ENCODE measurements around the gene CNTNAP5. TPM values are rescaled to one million over a fixed set of nuclear protein-coding genes. Genes with fewer than 3 reads are reported as not detected.

The CNTNAP5 gene
- total and polyA plus RNA-seq, 9 of the 15 experiments (the other 6 are each of a cell fraction or from before 2014, with no cell fraction given): not detected

- H3K9me3 ChIP-seq (replicated peaks; ENCODE audit: control insufficient read depth, insufficient read depth, low read depth, low read length): no peaks in the 10 kb centered on the region; the same call in 1 of the 2 replicates
- no peaks in the 10 kb centered on the region for H4K20me1 ChIP-seq (replicated peaks; ENCODE audit: control insufficient read depth, insufficient read depth, low read length)
- no peaks in the 10 kb centered on the region for H3K27me3 ChIP-seq (ENCODE audit: control insufficient read depth in 2 of 2, insufficient read depth in 2 of 2, low read length in 2 of 2)
- intact Hi-C loops (cut with micrococcal nuclease) (no loop called here), in situ Hi-C loops (cut with MboI) (no loop called here)
- CTCF ChIA-PET (ENCODE audit: low intra/inter-chr PET ratio): no interaction called here
- no peaks in the 10 kb centered on the region for H3K9me1 ChIP-seq (ENCODE audit: control insufficient read depth, insufficient read depth, low read length)
- no peaks in the 10 kb centered on the region for H3K4me1 ChIP-seq (replicated peaks in 1 of 2; ENCODE audit: control insufficient read depth in 2 of 2, insufficient read depth in 2 of 2, low read length in 2 of 2)
- BruUV-seq (replicated peaks): no TSS peak
- H3K79me2 ChIP-seq (ENCODE audit: control insufficient read depth, insufficient read depth, low read length): no peaks in the 10 kb centered on the region
- no peak overlapping the region for H3K9ac ChIP-seq (ENCODE audit: insufficient read depth in 1 of 2, low read depth in 2 of 2, low read length in 2 of 2)
- no peaks in the 10 kb centered on the region for H3K36me3 ChIP-seq (ENCODE audit: control insufficient read depth, insufficient read depth, low read length)
- FAIRE-seq: no peak
- DNase-seq (ENCODE audit: extremely low read depth in 1 of 4, low spot score in 3 of 4): no peak
- no peak overlapping the region for H3K27ac ChIP-seq (ENCODE audit: extremely low read depth, low read depth, low read length)
- TF ChIP-seq TAF9B (IDR thresholded peaks at IDR 0.05; ENCODE audit: partially characterized antibody): no peak
- TF ChIP-seq PRMT5 (CRISPR knock-in tag; IDR thresholded peaks at IDR 0.05): no peak
- peak; percentile 63 for TF ChIP-seq TFE3 (CRISPR knock-in tag; IDR thresholded peaks at IDR 0.05)
- no peak for ATAC-seq
- H3K4me2 ChIP-seq (ENCODE audit: insufficient read depth, low read length): no peak overlapping the region
- WGBS (ENCODE audit: insufficient coverage, low coverage, missing lambda C conversion rate): 0% methylated on average over 2 of the region's 2 CpGs
- no peak overlapping the region for H3K4me3 ChIP-seq
- POLR2A ChIA-PET: no interaction called here
- no peak overlapping the region for H2AFZ ChIP-seq (ENCODE audit: low read depth, low read length)
Measured at GRCh38 chr2:124092651-124093050, 67.6 kb downstream of the CNTNAP5 start.

GRCh38 chr2:124104914-124105313 lies 79.8 kb downstream of the CNTNAP5 start:
- 0% methylated on average over 1 of the region's 1 CpG for WGBS (ENCODE audit: insufficient coverage, low coverage, missing lambda C conversion rate)
- Histone ChIP-seq H3K4me2 (ENCODE audit: insufficient read depth, low read length) (no peak overlapping the region), H2AFZ (ENCODE audit: low read depth, low read length) (no peak overlapping the region), H3K9ac (ENCODE audit: insufficient read depth in 1 of 2, low read depth in 2 of 2, low read length in 2 of 2) (no peak overlapping the region), H3K4me3 (no peak overlapping the region), H3K27me3 (ENCODE audit: control insufficient read depth in 2 of 2, insufficient read depth in 2 of 2, low read length in 2 of 2) (no peaks in the 10 kb centered on the region), H3K27ac (ENCODE audit: extremely low read depth, low read depth, low read length) (no peak overlapping the region), H3K4me1 (replicated peaks in 1 of 2; ENCODE audit: control insufficient read depth in 2 of 2, insufficient read depth in 2 of 2, low read length in 2 of 2) (no peaks in the 10 kb centered on the region), H3K9me1 (ENCODE audit: control insufficient read depth, insufficient read depth, low read length) (no peaks in the 10 kb centered on the region), H3K9me3 (replicated peaks; ENCODE audit: control insufficient read depth, insufficient read depth, low read depth, low read length) (no peaks in the 10 kb centered on the region), H4K20me1 (replicated peaks; ENCODE audit: control insufficient read depth, insufficient read depth, low read length) (no peaks in the 10 kb centered on the region), H3K36me3 (ENCODE audit: control insufficient read depth, insufficient read depth, low read length) (no peaks in the 10 kb centered on the region), H3K79me2 (ENCODE audit: control insufficient read depth, insufficient read depth, low read length) (no peaks in the 10 kb centered on the region)
- intact Hi-C loops (cut with micrococcal nuclease): no loop called here
- ChIA-PET CTCF (ENCODE audit: low intra/inter-chr PET ratio) (no interaction called here), POLR2A (no interaction called here)
- BruUV-seq (replicated peaks): no TSS peak
- DNase-seq (ENCODE audit: extremely low read depth in 1 of 4, low spot score in 3 of 4) (no peak), ATAC-seq (no peak), FAIRE-seq (no peak)
- in situ Hi-C loops (cut with MboI): no loop called here
- TF ChIP-seq ATF1 (CRISPR knock-in tag; IDR thresholded peaks at IDR 0.05) (no peak), ATF1 (tag; IDR thresholded peaks at IDR 0.05) (no peak), CC2D1A (IDR thresholded peaks at IDR 0.05) (no peak), ZNF280A (IDR thresholded peaks at IDR 0.05; ENCODE audit: low read depth, partially characterized antibody) (no peak), CCAR2 (IDR thresholded peaks at IDR 0.05; ENCODE audit: low read depth, low read length) (no peak), SMARCB1 (IDR thresholded peaks at IDR 0.05; ENCODE audit: insufficient read length, low read depth) (no peak), MEIS2 (IDR thresholded peaks at IDR 0.05; ENCODE audit: partially characterized antibody) (no peak), BMI1 (IDR thresholded peaks at IDR 0.05; ENCODE audit: low read length) (no peak), RBM25 (IDR thresholded peaks at IDR 0.05; ENCODE audit: low read depth, low read length, severe bottlenecking) (no peak), SIRT6 (IDR thresholded peaks at IDR 0.05; ENCODE audit: low read depth, low read length) (no peak), SREBF1 (IDR thresholded peaks at IDR 0.05; ENCODE audit: borderline replicate concordance, low read depth, low read length) (no peak), ZNF224 (CRISPR knock-in tag; IDR thresholded peaks at IDR 0.05) (no peak), POLR2A (conservative IDR thresholded peaks at IDR 0.05) (no peak), ZNF696 (CRISPR knock-in tag; conservative IDR thresholded peaks at IDR 0.05) (no peak)

Measured in K562 (cell line).